Inferior parietal cortex (tissue), 1 donor: ENCODE measurements around the gene AKAP6.
A peak's percentile ranks its signal among the peaks of the same experiment; 100 is the strongest.

Source experiments
- DNase-seq: peaks from one replicate; pipeline ENCODE4 v3.0.0-alpha.2; 2016; ENCODE audit errors: extremely low spot score

The AKAP6 gene

GRCh38 chr14:32817780-32818179, 488.7 kb downstream of the AKAP6 start:
- no peak for DNase-seq

- no peak for DNase-seq
These were observed 489.5 kb downstream of the AKAP6 start for GRCh38 chr14:32818581-32818980.

- no peak for DNase-seq
These were observed 491.1 kb downstream of the AKAP6 start for GRCh38 chr14:32820181-32820580.

- DNase-seq, result no peak
These were observed 491.6 kb downstream of the AKAP6 start for GRCh38 chr14:32820682-32821081.

GRCh38 chr14:32821964-32822653, 493.0 kb downstream of the AKAP6 start:
- DNase-seq, result no peak

- no peak for DNase-seq
These were observed 494.6 kb downstream of the AKAP6 start for GRCh38 chr14:32823706-32824105.

- DNase-seq, result no peak
These were observed 495.1 kb downstream of the AKAP6 start for GRCh38 chr14:32824195-32824594.

GRCh38 chr14:32825058-32825457, 496.0 kb downstream of the AKAP6 start:
- peak; percentile 58 for DNase-seq

- peak; percentile 83 for DNase-seq
These were observed 497.4 kb downstream of the AKAP6 start for GRCh38 chr14:32826404-32827082.

GRCh38 chr14:32827514-32827913, 498.4 kb downstream of the AKAP6 start:
- DNase-seq, result no peak

GRCh38 chr14:32835924-32836323, 506.8 kb downstream of the AKAP6 start:
- no peak for DNase-seq

GRCh38 chr14:32841698-32842097, 512.6 kb downstream of the AKAP6 start:
- DNase-seq, result no peak

GRCh38 chr14:32846821-32847365, 517.8 kb downstream of the AKAP6 start:
- DNase-seq, result no peak

GRCh38 chr14:32847867-32848266, 518.8 kb downstream of the AKAP6 start:
- no peak for DNase-seq

GRCh38 chr14:32865827-32866376, 536.8 kb downstream of the AKAP6 start:
- no peak for DNase-seq

- no peak for DNase-seq
These were observed 554.1 kb downstream of the AKAP6 start for GRCh38 chr14:32883188-32883587.
